Sciatic nerve (tissue), 2 donors: ENCODE measurements around the gene HBA1. TPM values are rescaled to one million over a fixed set of nuclear protein-coding genes. Genes with fewer than 3 reads are reported as not detected.
"Not testable (repeated sequence)": the region's sequence is repeated elsewhere in the genome, so short reads cannot be mapped to it uniquely, and the experiment has no call there.

Experiments
- ATAC-seq: fragments of 200-7000 bp; cut with Tn5 transposase; one replicate; pipeline ENCODE4 v1.9.1; 2020; ENCODE audit warnings: mild to moderate bottlenecking, moderate library complexity
- DNase-seq: peaks from one replicate; pipeline ENCODE4 v3.0.0-alpha.2; 2020; ENCODE audit warnings: low spot score
- intact Hi-C: fragments of 100-400 bp; cut with DNase I; formaldehyde crosslinking; loops from one replicate; pipeline ENCODE4 v1.14.2; 2022
- total RNA-seq: library from RNA; stranded (reverse); fragmentation: NEBNext Ultra II Directional; extraction: Animal tissue kit (Norgen Biotek cat#: 25700); gene quantifications from one replicate; pipeline ENCODE4 v1.2.1, GENCODE V29; 2021
- donor health status: DM: no; HTN: no; CAD: no.
- donor health status: DM: no; HTN: no; CAD: no.

HBA1 gene
- total RNA-seq, 1 donor from 2014 or later, result 11,060 TPM

DNA sequence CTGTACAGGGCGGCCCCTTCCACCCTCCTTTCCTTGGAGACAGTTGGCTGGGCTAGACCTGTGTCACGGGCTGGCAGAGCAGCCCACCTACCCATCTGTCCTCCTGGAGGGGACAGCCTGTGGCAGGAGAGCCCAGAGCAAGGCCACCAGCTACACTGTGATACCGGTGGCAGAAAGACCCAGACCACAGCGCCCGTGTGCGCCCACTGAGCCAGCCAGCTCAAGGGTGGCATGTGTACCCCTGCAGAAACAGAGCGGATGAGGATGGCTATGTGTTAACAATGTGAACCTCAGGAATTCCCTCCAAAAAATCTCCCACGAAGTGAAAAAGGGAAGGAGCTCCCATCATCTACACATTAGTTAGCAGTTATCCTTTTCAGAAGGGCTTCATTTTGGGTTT lies 10.8 kb downstream of the HBA1 start:
- intact Hi-C loops, result no loop called here
- no peak for DNase-seq
- no peak for ATAC-seq

DNA sequence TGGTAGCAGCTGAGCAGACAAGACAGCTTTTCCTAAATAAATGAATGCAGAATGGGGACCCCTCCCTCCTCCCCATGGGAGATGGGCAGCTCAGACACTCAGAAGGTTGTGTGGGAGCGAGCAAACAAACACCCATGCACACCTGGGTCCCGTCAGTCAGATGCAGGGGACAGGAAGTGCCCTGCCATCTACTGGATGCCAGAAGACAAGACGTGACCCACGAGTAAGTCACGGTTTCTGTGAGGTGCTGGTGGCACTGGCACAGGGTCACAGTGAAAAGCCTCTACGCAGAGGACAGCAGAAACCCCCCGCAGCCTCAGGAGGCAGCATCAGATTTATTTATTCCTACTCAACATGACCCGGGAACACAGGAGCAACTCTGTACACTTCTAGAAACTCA lies 12.2 kb downstream of the HBA1 start:
- DNase-seq, result no peak
- intact Hi-C loops, result no loop called here
- ATAC-seq, result no peak

DNA sequence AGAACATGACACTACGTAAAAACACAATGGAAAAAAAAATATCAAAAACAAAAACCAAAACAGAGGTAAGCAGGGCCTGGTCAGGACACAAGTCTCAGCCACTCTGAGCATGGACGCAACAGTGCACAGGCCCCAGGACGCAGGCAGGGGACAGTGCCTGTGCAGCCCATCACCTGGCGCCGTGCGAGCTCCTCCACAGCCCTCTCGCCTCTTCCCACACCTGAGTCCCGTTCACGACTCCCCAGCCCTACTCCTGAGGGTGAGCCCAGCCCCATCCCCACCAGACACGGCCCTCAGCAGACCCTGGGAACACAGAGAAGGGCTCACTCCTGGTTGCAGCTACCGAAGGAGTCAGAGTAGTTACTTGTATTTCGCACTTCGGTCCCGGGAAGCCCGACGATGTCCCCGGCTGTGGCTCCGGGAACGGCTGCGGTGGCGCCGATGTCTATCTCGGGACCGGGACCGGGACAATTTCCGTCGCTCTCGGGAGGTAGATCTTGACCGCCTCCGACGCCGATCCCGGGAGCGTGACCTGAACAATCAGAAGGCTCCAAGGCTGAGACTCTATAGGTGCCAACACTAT lies 13.2 kb downstream of the HBA1 start:
- DNase-seq, result no peak
- intact Hi-C loops, result no loop called here
- ATAC-seq, result no peak

DNA sequence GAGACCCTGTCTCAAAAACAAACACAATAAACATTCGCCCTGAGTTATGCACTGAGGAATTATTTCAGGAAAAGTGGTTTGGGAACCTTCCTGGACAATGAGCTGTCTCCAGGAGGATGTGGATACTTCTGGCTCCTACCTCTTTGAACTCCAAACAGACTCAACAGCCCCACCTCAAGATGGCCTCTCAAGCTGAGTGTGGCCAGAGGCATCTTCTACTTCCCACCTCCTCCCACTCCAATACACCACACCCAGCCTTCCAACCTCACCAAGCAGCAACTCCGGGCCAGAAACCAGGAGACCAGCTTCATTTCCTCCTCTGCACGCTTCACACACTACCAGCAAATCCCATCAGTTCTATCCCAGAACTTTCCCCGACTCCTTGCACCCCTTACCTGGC lies 15.4 kb downstream of the HBA1 start:
- intact Hi-C loops, result no loop called here
- ATAC-seq, result no peak
- DNase-seq, result no peak

DNA sequence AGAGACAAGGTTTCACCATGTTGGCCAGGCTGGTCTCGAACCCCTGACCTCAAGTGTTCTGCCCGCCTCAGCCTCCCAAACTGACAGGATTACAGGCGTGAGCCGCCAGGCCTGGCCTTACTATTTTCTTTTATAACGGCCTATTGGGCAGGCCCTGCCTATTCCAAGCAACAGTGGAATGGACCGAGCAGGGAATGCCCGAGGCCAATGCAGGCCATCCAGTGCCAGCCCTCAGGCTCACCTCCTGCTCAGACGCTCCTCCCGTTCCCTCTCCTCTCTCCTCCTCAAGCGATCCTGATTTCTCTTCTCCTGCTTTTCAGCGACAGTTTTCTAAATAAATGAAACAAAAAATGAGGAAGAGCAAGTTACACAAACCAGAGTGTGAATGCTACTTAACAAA lies 16.2 kb downstream of the HBA1 start:
- intact Hi-C loops, result no loop called here
- ATAC-seq (no peak), DNase-seq (no peak)

DNA sequence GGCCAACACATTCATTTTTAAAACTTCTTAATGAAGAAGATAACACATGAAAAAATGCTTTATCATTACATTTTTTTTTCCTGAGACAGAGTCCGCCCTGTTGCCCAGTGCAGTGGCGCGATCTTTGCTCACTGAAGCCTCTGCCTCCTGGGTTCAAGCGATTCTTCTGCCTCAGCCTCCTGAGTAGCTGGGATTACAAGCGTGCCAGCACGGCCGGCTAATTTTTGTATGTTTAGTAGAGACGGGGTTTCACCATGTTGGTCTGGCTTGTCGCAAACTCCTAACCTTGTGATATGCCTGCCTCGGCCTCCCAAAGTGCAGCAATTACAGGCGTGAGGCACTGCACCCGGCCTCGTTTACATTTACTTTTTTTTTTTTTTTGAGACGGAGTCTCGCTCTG lies 17.0 kb downstream of the HBA1 start:
- ATAC-seq, result no peak
- no peak for DNase-seq
- intact Hi-C loops, result no loop called here

DNA sequence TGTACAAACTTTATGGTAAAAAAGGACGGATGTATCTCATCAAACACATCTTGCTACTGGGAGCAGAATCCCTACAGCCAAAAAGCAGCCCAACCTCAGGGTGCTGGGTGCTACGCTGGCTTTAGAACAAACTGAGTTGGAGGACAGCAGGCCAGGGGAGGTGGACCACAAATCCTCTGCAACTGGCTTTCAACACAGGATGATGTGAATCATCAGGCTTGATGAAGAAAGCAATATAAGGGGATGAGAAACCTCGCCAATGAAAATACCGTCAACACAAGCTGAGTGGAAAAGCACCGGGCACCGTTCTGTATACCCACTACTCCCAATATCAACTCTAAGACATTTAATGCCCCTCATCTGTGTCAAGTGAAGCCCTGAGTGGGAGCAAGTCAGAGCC lies 18.0 kb downstream of the HBA1 start:
- ATAC-seq (no peak), DNase-seq (no peak)
- intact Hi-C loops, result no loop called here

DNA sequence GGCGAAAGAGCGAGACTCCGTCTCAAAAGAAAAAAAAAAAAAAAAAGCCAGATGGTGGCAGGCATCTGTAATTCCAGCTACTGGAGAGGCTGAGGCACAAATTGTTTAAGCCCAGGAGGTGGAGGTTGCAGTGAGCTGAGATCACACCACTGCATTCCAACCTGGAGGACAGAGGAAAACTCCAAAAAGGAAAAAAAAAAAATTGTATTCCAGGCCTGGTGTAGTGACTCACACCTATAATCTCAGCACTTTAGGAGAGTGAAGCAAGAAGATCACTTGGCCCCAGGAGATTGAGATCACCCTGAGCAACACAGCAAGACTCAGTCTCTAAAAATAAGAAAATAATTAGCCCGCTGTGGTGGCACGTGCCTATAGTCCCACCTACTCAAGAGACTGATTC lies 23.9 kb downstream of the HBA1 start:
- ATAC-seq (no peak), DNase-seq (no peak)
- intact Hi-C loops, result no loop called here

DNA sequence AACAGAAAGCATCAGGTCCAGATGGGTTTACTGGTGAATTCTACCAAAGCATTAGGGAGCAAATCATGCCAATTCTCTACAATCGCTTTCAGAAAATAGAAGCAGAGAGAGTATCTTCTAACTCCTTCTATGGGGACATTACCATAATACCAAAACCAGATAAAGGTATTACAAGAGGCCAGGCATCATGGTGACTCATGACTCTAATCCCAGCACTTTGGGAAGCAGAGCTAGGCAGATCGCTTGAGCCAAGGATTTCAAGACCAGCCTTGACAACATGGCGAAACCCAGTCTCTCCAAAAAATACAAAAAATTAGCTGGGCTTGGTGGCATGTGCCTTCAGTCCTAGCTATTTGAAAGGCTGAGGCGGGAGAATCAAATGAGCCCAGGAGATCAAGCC lies 26.8 kb downstream of the HBA1 start:
- intact Hi-C loops, result no loop called here
- no peak for ATAC-seq
- no peak for DNase-seq

DNA sequence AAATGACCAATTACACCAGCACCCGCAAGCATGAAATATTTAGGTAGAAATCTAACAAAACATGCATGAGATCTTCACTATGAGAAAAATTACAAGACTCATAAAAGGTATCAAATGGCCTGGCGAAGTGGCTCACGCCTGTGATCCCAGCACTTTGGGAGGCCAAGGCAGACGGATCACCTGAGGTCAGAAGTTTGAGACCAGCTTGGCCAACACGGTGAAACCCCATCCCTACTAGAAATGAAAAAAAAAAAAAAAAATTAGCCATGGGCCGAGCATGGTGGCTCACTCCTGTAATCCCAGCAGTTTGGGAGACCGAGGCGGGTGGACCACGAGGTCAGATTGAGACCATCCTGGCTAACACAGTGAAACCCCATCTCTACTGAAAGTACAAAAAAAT lies 27.6 kb downstream of the HBA1 start:
- DNase-seq, ATAC-seq, intact Hi-C loops: not testable (repeated sequence)

DNA sequence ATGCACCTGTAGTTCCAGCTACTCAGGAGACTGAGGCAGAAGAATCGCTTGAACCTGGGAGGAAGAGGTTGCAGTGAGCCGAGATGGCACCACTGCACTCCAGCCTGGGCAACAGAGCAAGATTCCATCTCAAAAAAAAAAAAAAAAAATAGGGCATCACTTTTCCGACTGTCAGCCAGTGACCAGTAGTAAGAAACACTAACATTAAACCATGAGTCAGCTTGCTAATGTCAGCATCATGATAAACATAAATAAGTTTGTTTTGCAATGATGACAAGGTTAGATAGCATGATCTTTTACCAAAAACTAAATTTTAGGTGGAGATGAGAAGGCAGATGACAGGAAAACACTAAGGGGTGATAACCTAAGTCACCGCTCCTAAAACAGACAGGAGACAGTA lies 32.9 kb downstream of the HBA1 start:
- ATAC-seq, intact Hi-C loops, DNase-seq: not testable (repeated sequence)

DNA sequence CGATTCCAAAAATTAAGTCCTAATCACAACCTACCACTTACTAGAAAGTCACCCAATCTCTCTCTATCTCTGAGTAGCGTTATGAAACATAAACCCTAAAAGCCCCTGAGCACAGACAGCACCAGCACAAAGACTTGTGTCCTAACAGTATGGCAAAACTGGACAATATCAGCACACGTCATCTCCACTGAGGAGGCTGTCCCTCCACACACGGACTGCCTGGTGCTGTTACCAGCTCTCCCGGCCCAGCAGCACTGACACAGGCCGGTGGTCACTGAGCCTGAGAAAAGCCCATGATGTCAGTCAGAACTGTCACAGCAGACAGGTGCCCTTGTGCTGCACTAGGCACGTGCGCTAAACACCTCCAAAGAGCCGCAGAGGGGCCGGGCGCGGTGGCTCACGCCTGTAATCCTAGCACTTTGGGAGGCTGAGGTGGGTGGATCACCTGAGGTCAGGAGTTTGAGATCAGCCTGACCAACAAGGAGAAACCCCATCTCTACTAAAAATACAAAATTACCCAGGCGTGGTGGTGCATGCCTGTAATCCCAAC lies 35.2 kb downstream of the HBA1 start:
- intact Hi-C loops, DNase-seq, ATAC-seq: not testable (repeated sequence)

DNA sequence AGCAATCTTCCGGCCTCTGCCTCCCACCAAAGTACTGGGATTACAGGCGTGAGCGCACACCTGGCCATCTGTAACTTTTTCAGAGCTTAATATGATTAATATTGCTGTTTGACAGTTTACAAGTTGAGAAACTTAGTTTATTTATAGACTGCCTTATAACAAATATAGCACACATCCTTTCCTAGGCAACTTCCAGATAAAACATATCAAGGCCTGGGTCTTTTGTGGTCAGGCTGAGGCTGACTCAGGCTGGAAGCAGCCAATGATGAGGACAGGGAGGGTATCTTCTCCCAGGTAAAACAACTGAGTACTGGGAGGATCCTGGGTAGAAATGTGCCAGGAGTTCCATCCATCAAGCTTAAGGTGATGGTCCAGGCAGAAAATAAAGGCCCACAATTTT lies 36.5 kb downstream of the HBA1 start:
- intact Hi-C loops, result no loop called here
- DNase-seq (no peak), ATAC-seq (no peak)

DNA sequence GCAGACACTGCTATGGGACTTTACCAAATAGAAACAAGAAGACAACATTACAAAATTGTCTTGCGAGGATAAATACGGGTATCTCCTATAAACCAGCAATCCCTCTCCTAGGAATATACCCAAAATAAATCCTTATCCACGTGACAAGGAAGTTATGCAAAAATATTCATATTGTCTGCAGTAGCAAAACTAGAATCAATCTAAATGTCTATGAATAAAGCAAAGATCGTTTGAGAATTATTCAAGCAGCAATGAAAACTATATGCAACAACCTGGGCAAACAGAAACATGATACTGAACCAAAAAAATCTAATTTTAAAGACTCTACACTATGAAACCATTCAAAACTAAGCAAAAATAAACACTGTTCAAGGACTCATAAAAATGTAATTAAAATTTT lies 43.5 kb downstream of the HBA1 start:
- no peak for DNase-seq
- ATAC-seq, result no peak
- intact Hi-C loops, result no loop called here

Other genes with a start within 250 kb of the HBA1 start
- 7.1 TPM for gene POLR3K, start 123.1 kb upstream of the HBA1 start, total RNA-seq
- 8.7 TPM for gene SNRNP25, start 122.9 kb upstream of the HBA1 start, total RNA-seq
- gene RHBDF1, start 104.0 kb upstream of the HBA1 start, total RNA-seq, result 116 TPM
- gene MPG, start 98.5 kb upstream of the HBA1 start, total RNA-seq, result 35.0 TPM
- 45.7 TPM for gene NPRL3, start 38.0 kb upstream of the HBA1 start, total RNA-seq
- gene HBZ, start 24.0 kb upstream of the HBA1 start, total RNA-seq, result not detected
- gene HBM, start 10.7 kb upstream of the HBA1 start, total RNA-seq, result 10.4 TPM
- gene HBA2, start 3.8 kb upstream of the HBA1 start, total RNA-seq, result 11,939 TPM
- 3.2 TPM for gene HBQ1, start 3.8 kb downstream of the HBA1 start, total RNA-seq
- gene LUC7L, start 52.8 kb downstream of the HBA1 start, total RNA-seq, result 102 TPM
- gene FAM234A, start 58.1 kb downstream of the HBA1 start, total RNA-seq, result 129 TPM
- gene RGS11, start 99.3 kb downstream of the HBA1 start, total RNA-seq, result 48.9 TPM
- 0.94 TPM for gene ARHGDIG, start 103.9 kb downstream of the HBA1 start, total RNA-seq
- gene PDIA2, start 106.5 kb downstream of the HBA1 start, total RNA-seq, result 0.85 TPM
- gene AXIN1, start 176.0 kb downstream of the HBA1 start, total RNA-seq, result 20.1 TPM
- gene MRPL28, start 193.9 kb downstream of the HBA1 start, total RNA-seq, result 32.5 TPM
- 29.0 TPM for gene PGAP6, start 205.3 kb downstream of the HBA1 start, total RNA-seq
- 68.3 TPM for gene NME4, start 220.5 kb downstream of the HBA1 start, total RNA-seq
- 10.4 TPM for gene DECR2, start 225.2 kb downstream of the HBA1 start, total RNA-seq
- gene RAB11FIP3, start 249.0 kb downstream of the HBA1 start, total RNA-seq, result 56.0 TPM